Measurements from ENCODE around the gene FAM210B.

GRCh38 chr20:56352345-56353055 is 6.3 kb upstream of the FAM210B start:
- TF ChIP-seq, protein P1, sequence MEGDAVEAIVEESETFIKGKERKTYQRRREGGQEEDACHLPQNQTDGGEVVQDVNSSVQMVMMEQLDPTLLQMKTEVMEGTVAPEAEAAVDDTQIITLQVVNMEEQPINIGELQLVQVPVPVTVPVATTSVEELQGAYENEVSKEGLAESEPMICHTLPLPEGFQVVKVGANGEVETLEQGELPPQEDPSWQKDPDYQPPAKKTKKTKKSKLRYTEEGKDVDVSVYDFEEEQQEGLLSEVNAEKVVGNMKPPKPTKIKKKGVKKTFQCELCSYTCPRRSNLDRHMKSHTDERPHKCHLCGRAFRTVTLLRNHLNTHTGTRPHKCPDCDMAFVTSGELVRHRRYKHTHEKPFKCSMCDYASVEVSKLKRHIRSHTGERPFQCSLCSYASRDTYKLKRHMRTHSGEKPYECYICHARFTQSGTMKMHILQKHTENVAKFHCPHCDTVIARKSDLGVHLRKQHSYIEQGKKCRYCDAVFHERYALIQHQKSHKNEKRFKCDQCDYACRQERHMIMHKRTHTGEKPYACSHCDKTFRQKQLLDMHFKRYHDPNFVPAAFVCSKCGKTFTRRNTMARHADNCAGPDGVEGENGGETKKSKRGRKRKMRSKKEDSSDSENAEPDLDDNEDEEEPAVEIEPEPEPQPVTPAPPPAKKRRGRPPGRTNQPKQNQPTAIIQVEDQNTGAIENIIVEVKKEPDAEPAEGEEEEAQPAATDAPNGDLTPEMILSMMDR (IDR thresholded peaks at IDR 0.05; ENCODE audit: low read length), result no peak
- TF ChIP-seq EZH2 (optimal IDR thresholded peaks at IDR 0.05; ENCODE audit: low read depth, low read length), result no peak
